ENCODE results near the gene EGFL6. TPM values are rescaled to one million over a fixed set of nuclear protein-coding genes. Genes with fewer than 3 reads are reported as not detected.

Gene EGFL6
- total RNA-seq, 1 experiment from 2014 or later, result 0.96 TPM

DNA sequence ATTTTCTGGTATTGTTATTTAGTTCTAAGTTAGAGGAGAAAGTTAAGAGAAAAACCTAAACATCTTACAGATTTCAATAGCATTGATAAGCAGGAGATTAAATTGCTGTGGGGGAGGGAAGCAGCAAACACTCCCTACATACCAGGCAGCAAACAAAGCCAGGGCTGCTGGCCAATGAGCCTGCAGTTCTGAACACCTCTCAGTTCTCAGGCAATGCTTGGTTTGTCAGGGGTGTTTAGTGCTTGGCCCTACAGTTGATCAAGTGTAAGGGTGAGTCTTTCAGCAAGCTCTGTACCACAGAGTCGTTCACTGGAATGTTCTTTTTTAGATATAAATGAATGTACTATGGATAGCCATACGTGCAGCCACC is 38.6 kb downstream of the EGFL6 start:
- no peak overlapping the region for H3K27ac Mint-ChIP-seq

DNA sequence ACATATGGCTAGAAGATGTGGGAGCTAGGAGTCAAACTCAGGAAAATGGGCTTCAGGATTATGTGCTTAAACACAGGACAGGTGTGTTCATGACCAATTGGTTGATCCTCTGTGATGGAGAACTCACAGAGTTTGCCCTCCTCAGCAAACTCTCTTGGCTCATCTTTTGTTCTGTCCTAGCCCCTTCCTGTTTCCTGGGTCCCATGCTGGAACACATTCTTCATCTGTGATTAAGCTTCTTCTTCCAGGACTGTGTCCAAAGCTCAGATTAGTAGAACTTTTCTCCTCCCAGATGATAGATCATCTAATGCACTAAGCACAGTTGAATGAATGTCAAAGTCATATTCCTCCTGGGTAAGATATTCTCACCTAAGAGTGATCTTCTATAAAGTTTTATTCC is 44.8 kb downstream of the EGFL6 start:
- Mint-ChIP-seq H3K9me3 (0 out of 2 replicates have a peak, but pooled peaks cover 3% of the 10 kb centered on the region), H3K4me3 (no peak overlapping the region), H3K36me3 (no peaks in the 10 kb centered on the region; the same call in 1 of the 2 replicates), H3K27me3 (ENCODE audit: low read depth) (peaks cover 8% of the 10 kb centered on the region), H3K4me1 (0 out of 2 replicates have a peak, but pooled peaks cover 3% of the 10 kb centered on the region), H3K27ac (no peak overlapping the region)
- TF ChIP-seq, protein P1, sequence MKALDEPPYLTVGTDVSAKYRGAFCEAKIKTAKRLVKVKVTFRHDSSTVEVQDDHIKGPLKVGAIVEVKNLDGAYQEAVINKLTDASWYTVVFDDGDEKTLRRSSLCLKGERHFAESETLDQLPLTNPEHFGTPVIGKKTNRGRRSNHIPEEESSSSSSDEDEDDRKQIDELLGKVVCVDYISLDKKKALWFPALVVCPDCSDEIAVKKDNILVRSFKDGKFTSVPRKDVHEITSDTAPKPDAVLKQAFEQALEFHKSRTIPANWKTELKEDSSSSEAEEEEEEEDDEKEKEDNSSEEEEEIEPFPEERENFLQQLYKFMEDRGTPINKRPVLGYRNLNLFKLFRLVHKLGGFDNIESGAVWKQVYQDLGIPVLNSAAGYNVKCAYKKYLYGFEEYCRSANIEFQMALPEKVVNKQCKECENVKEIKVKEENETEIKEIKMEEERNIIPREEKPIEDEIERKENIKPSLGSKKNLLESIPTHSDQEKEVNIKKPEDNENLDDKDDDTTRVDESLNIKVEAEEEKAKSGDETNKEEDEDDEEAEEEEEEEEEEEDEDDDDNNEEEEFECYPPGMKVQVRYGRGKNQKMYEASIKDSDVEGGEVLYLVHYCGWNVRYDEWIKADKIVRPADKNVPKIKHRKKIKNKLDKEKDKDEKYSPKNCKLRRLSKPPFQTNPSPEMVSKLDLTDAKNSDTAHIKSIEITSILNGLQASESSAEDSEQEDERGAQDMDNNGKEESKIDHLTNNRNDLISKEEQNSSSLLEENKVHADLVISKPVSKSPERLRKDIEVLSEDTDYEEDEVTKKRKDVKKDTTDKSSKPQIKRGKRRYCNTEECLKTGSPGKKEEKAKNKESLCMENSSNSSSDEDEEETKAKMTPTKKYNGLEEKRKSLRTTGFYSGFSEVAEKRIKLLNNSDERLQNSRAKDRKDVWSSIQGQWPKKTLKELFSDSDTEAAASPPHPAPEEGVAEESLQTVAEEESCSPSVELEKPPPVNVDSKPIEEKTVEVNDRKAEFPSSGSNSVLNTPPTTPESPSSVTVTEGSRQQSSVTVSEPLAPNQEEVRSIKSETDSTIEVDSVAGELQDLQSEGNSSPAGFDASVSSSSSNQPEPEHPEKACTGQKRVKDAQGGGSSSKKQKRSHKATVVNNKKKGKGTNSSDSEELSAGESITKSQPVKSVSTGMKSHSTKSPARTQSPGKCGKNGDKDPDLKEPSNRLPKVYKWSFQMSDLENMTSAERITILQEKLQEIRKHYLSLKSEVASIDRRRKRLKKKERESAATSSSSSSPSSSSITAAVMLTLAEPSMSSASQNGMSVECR (CRISPR knock-in tag; IDR thresholded peaks at IDR 0.05; ENCODE audit: borderline replicate concordance), result no peak
- TF ChIP-seq GABPB1 (CRISPR knock-in tag; IDR thresholded peaks at IDR 0.05), result no peak
- TF ChIP-seq SOX15 (CRISPR knock-in tag; IDR thresholded peaks at IDR 0.05), result no peak
- no peak for TF ChIP-seq TP53 (CRISPR knock-in tag; IDR thresholded peaks at IDR 0.05)
- TF ChIP-seq, protein P2, sequence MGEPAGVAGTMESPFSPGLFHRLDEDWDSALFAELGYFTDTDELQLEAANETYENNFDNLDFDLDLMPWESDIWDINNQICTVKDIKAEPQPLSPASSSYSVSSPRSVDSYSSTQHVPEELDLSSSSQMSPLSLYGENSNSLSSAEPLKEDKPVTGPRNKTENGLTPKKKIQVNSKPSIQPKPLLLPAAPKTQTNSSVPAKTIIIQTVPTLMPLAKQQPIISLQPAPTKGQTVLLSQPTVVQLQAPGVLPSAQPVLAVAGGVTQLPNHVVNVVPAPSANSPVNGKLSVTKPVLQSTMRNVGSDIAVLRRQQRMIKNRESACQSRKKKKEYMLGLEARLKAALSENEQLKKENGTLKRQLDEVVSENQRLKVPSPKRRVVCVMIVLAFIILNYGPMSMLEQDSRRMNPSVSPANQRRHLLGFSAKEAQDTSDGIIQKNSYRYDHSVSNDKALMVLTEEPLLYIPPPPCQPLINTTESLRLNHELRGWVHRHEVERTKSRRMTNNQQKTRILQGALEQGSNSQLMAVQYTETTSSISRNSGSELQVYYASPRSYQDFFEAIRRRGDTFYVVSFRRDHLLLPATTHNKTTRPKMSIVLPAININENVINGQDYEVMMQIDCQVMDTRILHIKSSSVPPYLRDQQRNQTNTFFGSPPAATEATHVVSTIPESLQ (CRISPR knock-in tag; IDR thresholded peaks at IDR 0.05), result no peak
- TF ChIP-seq ETV6 (CRISPR knock-in tag; IDR thresholded peaks at IDR 0.05), result no peak
- no peak for TF ChIP-seq HMGA2 (CRISPR knock-in tag; IDR thresholded peaks at IDR 0.05)
- no peak for TF ChIP-seq JAZF1 (CRISPR knock-in tag; IDR thresholded peaks at IDR 0.05)
- no peak for TF ChIP-seq FOXJ3 (CRISPR knock-in tag; IDR thresholded peaks at IDR 0.05; ENCODE audit: borderline replicate concordance)
- TF ChIP-seq CREM (CRISPR knock-in tag; IDR thresholded peaks at IDR 0.05), result no peak
- TF ChIP-seq, protein P3, sequence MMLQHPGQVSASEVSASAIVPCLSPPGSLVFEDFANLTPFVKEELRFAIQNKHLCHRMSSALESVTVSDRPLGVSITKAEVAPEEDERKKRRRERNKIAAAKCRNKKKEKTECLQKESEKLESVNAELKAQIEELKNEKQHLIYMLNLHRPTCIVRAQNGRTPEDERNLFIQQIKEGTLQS (CRISPR knock-in tag; conservative IDR thresholded peaks at IDR 0.05), result no peak
- no peak for TF ChIP-seq ZNF121 (CRISPR knock-in tag; IDR thresholded peaks at IDR 0.05)
- TF ChIP-seq ZNF219 (CRISPR knock-in tag; IDR thresholded peaks at IDR 0.05; ENCODE audit: borderline replicate concordance), result no peak
- TF ChIP-seq JUN (CRISPR knock-in tag; IDR thresholded peaks at IDR 0.05), result no peak
- TF ChIP-seq, protein P4, sequence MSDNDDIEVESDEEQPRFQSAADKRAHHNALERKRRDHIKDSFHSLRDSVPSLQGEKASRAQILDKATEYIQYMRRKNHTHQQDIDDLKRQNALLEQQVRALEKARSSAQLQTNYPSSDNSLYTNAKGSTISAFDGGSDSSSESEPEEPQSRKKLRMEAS (CRISPR knock-in tag; IDR thresholded peaks at IDR 0.05), result no peak
- no peak for TF ChIP-seq FOXK1 (CRISPR knock-in tag; IDR thresholded peaks at IDR 0.05)
- TF ChIP-seq ZNF396 (CRISPR knock-in tag; IDR thresholded peaks at IDR 0.05; ENCODE audit: borderline replicate concordance), result no peak
- TF ChIP-seq RELA (CRISPR knock-in tag; IDR thresholded peaks at IDR 0.05; ENCODE audit: borderline replicate concordance), result no peak
- ChIA-PET POLR2A (no interaction called here), CTCF (interaction anchor here (1.3 kb wide), 1 partner anchor 14 kb away, joined by 4 read pairs; no protein-coding TSS in a partner anchor)
- no peak for ATAC-seq
- no peak for DNase-seq (ENCODE audit: low spot score)

More for the DNA sequence above, 38.6 kb downstream of the EGFL6 start:
- Mint-ChIP-seq H3K36me3 (no peaks in the 10 kb centered on the region), H3K4me3 (no peak overlapping the region), H3K4me1 (peaks cover 11% of the 10 kb centered on the region), H3K27me3 (ENCODE audit: low read depth) (no peaks in the 10 kb centered on the region), H3K9me3 (no peaks in the 10 kb centered on the region)
- no peak for DNase-seq (ENCODE audit: low spot score)
- no peak for TF ChIP-seq JAZF1 (CRISPR knock-in tag; IDR thresholded peaks at IDR 0.05)
- peak; percentile 81 for ATAC-seq
- ChIA-PET POLR2A (no interaction called here), CTCF (interaction anchor here (1.6 kb wide), 1 partner anchor 9 kb away, joined by 5 read pairs; no protein-coding TSS in a partner anchor)
